Upper lobe of right lung (tissue), 1 donor: ENCODE data around the gene ASGR1. TPM values are rescaled to one million over a fixed set of nuclear protein-coding genes. Genes with fewer than 3 reads are reported as not detected.

Source experiments
- ATAC-seq: fragments of 200-7000 bp; cut with Tn5 transposase; one replicate; pipeline ENCODE4 v1.9.1; 2020; ENCODE audit warnings: mild to moderate bottlenecking, moderate library complexity
- DNase-seq: peaks from one replicate; pipeline ENCODE4 v3.0.0-alpha.2; 2020
- H3K27ac ChIP-seq: fragments of 200-600 bp; one replicate; pipeline ENCODE4 v1.8.0; 2022
- H3K27me3 ChIP-seq: fragments of 200-600 bp; one replicate; pipeline ENCODE4 v1.8.0; 2022; ENCODE audit warnings: mild to moderate bottlenecking
- H3K36me3 ChIP-seq: fragments of 200-600 bp; one replicate; pipeline ENCODE4 v1.8.0; 2022
- H3K4me1 ChIP-seq: fragments of 200-600 bp; one replicate; pipeline ENCODE4 v1.8.0; 2022
- H3K4me3 ChIP-seq: fragments of 200-600 bp; one replicate; pipeline ENCODE4 v1.8.0; 2022; ENCODE audit warnings: mild to moderate bottlenecking
- H3K9me3 ChIP-seq: fragments of 200-600 bp; one replicate; pipeline ENCODE4 v1.8.0; 2022
- intact Hi-C: fragments of 100-400 bp; cut with DNase I; formaldehyde crosslinking; loops from one replicate; pipeline ENCODE4 v1.11.0; 2022
- total RNA-seq: library from RNA; stranded (reverse); fragmentation: NEBNext Ultra II Directional; extraction: Animal tissue kit (Norgen Biotek cat#: 25700); gene quantifications from one replicate; pipeline ENCODE4 v1.2.1, GENCODE V29; 2021
- TF ChIP-seq, protein P1 (sequence below): fragments of 200-600 bp; IDR thresholded peaks from one replicate; pipeline ENCODE4 v1.8.0; 2022; ENCODE audit warnings: antibody characterized with exemption
- donor health status: DM: no; HTN: yes; CAD: no; lungs with severe emphysema.

The ASGR1 gene
- total RNA-seq, 1 donor from 2014 or later: 4.3 TPM

DNA sequence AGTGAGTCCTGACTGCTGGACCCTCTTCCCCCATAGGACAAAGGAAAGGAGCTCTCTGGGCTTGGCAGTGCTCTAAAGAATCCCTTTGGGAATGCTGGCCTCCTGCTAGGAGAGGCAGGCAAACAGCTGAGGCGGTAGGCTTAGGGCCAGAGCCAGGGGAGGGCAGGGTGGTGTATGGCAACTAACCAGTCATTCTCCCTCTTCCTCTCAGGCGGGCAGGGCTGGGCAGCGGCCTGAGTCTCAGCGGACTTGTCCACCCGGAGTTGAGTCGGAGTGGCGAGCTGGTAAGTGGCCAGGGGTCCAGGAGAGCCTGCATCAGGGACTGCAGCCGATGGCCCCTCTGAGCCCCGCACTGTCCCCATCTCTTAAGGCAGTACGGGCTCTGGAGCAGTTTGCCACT, 44.9 kb upstream of the ASGR1 start:
- no peak for DNase-seq
- H3K4me1 ChIP-seq: peaks cover 18% of the 10 kb centered on the region
- no peaks in the 10 kb centered on the region for H3K9me3 ChIP-seq
- intact Hi-C loops: no loop called here
- no peaks in the 10 kb centered on the region for H3K27me3 ChIP-seq
- H3K4me3 ChIP-seq: no peak overlapping the region
- TF ChIP-seq, protein P1, sequence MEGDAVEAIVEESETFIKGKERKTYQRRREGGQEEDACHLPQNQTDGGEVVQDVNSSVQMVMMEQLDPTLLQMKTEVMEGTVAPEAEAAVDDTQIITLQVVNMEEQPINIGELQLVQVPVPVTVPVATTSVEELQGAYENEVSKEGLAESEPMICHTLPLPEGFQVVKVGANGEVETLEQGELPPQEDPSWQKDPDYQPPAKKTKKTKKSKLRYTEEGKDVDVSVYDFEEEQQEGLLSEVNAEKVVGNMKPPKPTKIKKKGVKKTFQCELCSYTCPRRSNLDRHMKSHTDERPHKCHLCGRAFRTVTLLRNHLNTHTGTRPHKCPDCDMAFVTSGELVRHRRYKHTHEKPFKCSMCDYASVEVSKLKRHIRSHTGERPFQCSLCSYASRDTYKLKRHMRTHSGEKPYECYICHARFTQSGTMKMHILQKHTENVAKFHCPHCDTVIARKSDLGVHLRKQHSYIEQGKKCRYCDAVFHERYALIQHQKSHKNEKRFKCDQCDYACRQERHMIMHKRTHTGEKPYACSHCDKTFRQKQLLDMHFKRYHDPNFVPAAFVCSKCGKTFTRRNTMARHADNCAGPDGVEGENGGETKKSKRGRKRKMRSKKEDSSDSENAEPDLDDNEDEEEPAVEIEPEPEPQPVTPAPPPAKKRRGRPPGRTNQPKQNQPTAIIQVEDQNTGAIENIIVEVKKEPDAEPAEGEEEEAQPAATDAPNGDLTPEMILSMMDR: no peak
- peaks cover 76% of the 10 kb centered on the region for H3K36me3 ChIP-seq
- no peak overlapping the region for H3K27ac ChIP-seq
- ATAC-seq: no peak

DNA sequence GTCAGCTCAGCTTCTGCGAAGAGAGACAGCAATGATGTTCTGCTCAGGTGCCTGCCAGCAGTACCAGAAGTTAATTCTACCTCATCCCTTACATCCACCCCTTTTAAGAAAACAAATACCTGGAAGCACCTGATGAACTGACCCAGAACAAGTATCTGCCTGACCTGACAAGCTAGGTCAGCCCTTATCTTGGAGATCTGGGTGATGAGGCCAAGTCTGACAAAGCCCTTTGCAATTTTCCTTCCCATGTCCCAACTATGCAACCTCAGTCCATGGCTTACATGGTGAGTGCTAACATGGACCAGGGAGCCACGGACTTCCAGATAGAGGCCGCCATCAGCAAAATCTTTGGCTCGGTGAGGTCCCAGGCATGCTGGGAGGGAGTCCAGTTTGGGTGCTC, 44.2 kb upstream of the ASGR1 start:
- intact Hi-C loops: no loop called here
- H3K4me1 ChIP-seq: peaks cover 25% of the 10 kb centered on the region
- H3K9me3 ChIP-seq: no peaks in the 10 kb centered on the region
- ATAC-seq (no peak), DNase-seq (no peak)
- H3K4me3 ChIP-seq: no peak overlapping the region
- TF ChIP-seq, protein P1: no peak
- H3K27ac ChIP-seq: no peak overlapping the region
- H3K27me3 ChIP-seq: no peaks in the 10 kb centered on the region
- peaks cover 69% of the 10 kb centered on the region for H3K36me3 ChIP-seq

DNA sequence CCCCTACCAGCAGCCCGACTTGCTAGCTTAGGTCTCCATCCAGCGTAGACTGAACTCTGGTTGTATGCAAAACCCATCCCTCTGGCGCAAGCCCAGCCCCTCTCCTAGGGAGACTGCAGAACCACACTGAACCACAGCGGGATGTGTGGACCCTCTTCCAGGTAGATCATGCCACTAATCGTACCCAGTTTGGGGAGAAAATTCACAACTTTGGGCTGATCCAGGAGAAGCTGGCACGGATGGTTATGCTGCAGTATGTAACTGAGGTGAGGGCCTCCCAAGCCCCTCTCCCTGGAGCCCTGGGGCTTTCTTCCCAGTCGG, 43.8 kb upstream of the ASGR1 start:
- Histone ChIP-seq H3K36me3 (peaks cover 65% of the 10 kb centered on the region), H3K4me1 (peaks cover 30% of the 10 kb centered on the region), H3K4me3 (no peak overlapping the region), H3K9me3 (no peaks in the 10 kb centered on the region), H3K27ac (no peak overlapping the region), H3K27me3 (no peaks in the 10 kb centered on the region)
- TF ChIP-seq, protein P1: no peak
- ATAC-seq (no peak), DNase-seq (no peak)
- intact Hi-C loops: no loop called here

DNA sequence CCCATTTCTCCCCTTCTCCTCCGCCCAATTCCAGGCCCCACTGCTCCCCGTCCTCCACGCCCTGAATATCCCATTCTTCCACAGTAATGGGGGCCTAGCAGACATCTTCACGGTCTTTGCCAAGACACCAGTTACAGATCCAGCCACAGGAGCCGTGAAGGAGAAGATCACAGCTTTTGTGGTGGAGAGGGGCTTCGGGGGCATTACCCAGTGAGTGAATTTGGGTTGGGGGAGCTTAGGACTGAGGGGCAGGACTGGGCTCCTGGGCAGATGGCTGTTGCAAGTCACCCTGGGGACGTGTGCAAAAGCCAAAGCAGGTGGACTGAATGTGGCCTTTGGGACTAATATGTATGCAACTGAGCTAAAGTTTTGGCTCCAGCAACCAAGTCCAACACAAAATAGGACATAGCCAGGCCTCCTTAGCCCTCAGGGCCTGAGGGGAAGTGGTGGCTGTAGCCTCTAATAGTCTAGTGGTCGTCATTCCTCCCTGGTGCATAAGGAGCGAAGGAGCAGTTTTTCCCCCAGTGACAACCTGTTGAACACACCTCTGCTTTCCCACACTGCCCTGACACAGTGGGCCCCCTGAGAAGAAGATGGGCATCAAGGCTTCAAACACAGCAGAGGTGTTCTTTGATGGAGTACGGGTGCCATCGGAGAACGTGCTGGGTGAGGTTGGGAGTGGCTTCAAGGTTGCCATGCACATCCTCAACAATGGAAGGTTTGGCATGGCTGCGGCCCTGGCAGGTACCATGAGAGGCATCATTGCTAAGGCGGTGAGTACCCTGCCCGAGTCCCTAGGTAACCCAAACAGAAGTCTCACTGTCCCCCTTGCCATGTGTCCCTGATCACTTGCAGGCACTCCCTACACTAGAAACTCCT, 43.2 kb upstream of the ASGR1 start:
- TF ChIP-seq, protein P1: no peak
- intact Hi-C loops: no loop called here
- DNase-seq: no peak
- H3K27me3 ChIP-seq: no peaks in the 10 kb centered on the region
- peaks cover 34% of the 10 kb centered on the region for H3K4me1 ChIP-seq
- peaks cover 61% of the 10 kb centered on the region for H3K36me3 ChIP-seq
- no peaks in the 10 kb centered on the region for H3K9me3 ChIP-seq
- no peak overlapping the region for H3K27ac ChIP-seq
- H3K4me3 ChIP-seq: no peak overlapping the region
- no peak for ATAC-seq

DNA sequence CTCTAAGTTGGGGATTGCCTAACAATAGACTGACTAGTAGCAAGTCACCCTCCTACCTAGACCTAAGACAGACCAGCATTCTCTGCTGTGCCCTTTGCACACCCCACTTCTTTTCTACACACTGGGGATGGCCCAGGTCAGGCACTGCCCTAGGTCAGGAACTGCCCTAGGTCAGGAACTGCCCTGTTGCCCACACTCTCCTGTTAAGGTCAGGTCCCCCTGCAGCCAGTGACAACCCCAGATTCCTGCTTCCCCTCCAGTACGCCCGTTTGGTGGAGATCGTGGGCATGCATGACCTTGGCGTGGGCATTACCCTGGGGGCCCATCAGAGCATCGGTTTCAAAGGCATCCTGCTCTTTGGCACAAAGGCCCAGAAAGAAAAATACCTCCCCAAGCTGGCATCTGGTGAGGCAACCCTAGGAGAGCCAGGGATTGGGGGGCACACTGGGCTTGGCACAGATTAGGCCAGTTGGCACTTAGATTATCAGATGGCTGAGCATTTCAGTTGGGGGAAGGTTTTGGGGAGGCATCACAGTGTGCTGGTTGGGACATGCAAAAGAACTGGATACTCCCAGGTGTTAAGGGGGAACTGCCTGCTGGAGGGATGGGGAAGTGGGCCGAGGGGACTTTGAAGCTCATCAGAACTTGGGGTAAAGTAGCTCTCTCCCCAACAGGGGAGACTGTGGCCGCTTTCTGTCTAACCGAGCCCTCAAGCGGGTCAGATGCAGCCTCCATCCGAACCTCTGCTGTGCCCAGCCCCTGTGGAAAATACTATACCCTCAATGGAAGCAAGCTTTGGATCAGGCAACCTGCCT, 42.3 kb upstream of the ASGR1 start:
- no peak overlapping the region for H3K4me3 ChIP-seq
- peak overlapping the region; percentile 95 for H3K27ac ChIP-seq
- H3K4me1 ChIP-seq: peaks cover 38% of the 10 kb centered on the region
- intact Hi-C loops: no loop called here
- no peaks in the 10 kb centered on the region for H3K27me3 ChIP-seq
- no peak for DNase-seq
- no peaks in the 10 kb centered on the region for H3K9me3 ChIP-seq
- no peak for ATAC-seq
- peaks cover 52% of the 10 kb centered on the region for H3K36me3 ChIP-seq
- TF ChIP-seq, protein P1: no peak
